Tongue (tissue), 2 donors: Measurements from ENCODE around the gene TACR1. TPM values are rescaled to one million over a fixed set of nuclear protein-coding genes. Genes with fewer than 3 reads are reported as not detected.
A peak's percentile ranks its signal among the peaks of the same experiment; 100 is the strongest.

Source experiments
- DNase-seq: peaks from one replicate; pipeline ENCODE4 v3.0.0-alpha.2; 2015
- total RNA-seq: library from RNA; depleted of rRNA; stranded (reverse); fragments of >200 nt; gene quantifications from one replicate; pipeline ENCODE4 v1.2.3, GENCODE V29; 2014

TACR1 gene
- total RNA-seq, 1 donor from 2014 or later: 0.41 TPM

GRCh38 chr2:75047189-75047991 is 151.9 kb downstream of the TACR1 start:
- no peak for DNase-seq

DNA sequence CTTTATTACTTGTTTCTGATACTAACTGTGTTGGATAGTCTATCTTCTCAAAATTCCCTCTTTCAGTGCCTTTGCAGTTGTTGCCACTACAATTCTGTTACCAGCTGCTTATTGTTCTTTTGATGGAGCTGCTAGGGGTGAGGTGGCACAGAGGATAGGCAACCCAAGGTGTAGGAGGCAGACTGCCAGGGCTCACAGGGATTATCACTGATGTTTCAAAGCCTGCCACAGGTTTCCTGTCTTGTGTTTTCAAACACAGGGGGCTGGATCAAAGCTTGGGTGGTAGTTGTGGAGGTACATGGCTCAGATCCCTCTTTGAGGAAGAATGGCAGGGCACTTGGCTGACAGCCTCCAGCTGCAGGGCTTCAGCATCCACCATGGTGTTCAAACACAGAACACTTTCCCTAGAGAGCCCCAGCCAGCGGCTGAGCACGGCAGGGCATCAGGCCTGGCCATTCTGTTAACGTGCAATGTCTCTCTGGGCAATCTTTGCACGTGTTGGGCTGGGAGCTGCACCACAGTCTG is 153.7 kb downstream of the TACR1 start:
- DNase-seq: no peak

DNA sequence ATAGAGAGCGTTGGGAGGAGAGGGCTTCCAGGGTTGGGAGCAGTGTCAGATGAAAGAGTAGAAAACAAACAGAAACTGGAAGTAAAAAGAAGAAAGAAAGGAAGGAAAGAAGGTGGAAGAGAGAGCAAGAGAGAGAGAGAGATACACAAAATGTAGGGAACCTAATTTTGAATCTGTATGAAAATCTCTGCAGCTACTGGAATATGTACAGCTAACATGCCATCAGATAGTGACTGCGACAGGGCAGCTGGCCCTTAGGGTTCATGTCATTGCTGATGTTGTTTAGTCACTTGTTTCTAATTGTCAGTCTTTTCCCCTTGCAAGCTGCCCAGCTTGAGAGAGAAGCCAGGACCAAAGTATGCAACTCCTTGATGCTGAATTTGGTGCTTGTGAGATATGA is 155.0 kb downstream of the TACR1 start:
- no peak for DNase-seq

- no peak for DNase-seq
Observed at GRCh38 chr2:75042823-75043222, 156.5 kb downstream of the TACR1 start.

DNA sequence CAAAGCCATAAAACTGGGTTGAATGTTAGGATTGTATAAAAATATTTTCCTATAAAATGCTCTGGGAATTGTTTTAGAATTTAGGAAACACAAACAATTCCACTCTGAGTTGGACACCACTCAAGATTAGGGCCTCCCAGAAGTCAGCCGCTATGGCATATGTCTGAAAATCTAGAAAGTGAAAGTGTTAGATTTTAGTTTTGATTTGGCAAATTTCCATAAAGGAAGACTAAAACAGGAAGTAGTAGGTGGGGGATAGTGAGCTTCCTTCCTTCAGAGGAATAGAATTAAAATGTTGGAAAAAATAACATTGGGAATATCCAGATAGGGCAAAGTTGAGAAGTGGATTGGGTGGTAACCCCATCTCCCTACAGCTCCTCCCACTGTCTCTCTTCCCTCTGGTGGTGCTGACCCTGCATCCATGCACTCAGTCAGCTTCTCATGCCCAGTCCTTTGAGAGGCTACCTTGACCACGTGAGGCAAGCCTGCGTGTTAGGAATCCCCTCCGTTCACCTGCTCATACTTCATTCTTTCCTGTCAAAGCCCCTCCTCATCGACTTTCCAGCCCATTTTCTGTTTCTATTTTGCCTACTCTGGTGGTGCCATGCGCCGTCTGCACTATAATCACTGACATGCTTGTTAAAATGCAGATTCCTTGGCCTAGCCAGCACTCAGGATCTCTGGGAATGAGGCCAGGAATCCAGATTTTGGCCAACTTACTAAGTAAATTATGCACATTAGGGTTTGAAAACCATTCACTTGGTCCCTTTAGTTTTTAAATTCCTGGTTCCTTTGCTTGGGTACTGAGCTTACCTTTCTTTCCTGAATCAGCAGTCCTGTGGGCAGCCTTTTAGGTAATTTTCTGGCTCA is 157.4 kb downstream of the TACR1 start:
- no peak for DNase-seq

- no peak for DNase-seq
Observed at GRCh38 chr2:75041226-75041625, 158.1 kb downstream of the TACR1 start.

- no peak for DNase-seq
Observed at GRCh38 chr2:75035444-75036353, 163.6 kb downstream of the TACR1 start.

DNA sequence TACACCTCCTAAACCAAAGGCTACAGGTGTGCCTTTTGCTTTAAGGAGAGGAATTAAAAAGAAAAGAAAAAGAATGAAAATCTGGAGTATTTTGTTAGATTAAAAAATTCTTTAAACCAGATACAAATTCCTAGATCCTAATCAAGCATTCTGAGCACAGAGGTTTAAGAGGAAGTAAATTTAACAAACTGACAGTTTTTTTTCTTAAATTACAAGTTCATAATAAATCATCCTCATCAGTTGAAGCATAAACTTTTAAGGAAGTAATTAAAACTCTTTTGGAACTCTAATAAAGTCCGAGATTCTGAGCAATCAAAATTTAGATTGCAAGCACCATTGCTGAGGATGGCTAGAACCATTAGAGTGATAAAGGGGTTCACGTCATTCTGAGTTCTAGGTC is 165.8 kb downstream of the TACR1 start:
- no peak for DNase-seq

DNA sequence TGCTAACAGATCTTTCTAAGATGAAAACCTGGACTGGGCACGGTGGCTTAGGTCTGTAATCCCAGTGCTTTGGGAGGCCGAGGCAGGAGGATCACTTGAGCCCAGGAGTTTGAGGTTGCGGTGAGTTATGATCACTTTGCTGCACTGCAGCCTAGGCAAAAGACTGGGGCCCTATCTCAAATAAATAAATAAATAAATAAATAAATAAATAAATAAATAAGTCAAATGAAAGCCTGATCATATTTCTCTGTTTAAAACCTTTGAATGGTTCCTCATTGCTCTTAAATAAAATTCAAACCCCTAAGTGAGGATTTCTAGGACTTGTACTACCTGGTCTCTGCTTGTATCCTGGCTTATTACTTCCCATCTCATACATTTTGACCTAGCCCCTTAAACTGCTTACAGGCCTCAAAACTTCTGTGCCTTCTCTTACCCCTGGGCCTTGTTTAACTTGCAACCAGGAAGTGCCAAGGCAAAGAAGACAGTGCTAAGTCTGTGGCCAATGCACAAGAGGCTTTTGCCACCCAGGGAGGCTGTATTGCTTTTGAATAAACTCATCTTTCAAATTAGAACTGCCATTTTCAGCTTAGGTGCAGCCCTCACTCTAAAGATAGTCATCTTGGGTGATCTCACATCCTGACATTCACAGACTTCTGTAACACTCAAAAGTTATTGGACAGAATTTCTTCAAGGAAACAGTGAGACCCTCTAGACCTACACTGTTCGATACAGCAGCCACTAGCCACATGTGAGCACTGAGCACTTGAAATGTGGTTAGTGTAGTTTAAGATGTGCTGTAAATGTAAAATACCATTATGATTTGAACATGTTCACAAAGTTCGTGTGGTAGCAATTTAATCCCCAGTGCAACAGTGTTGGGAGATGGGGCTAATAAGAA is 167.2 kb downstream of the TACR1 start:
- DNase-seq: no peak

- DNase-seq: no peak
Observed at GRCh38 chr2:75031171-75031570, 168.1 kb downstream of the TACR1 start.

GRCh38 chr2:75030218-75031009 is 168.9 kb downstream of the TACR1 start:
- no peak for DNase-seq

DNA sequence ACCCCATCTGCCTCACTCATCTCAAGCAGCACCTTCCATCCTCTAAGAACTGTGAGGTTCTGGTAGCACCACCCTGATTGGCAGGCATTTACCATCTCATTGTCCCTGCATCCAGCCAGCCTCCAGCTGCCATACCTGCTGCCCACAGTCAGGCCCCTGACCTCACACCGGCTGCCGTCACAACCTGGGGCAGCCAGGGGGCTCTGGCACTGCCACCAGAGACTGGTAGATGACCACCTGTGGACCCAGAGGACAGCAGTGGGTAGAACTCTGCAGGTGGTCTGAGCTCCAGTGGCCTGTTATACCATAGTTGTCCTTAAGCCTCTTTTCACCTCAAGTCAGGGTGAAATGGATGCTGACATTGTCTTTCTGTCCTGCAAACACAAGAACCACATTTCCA is 171.4 kb downstream of the TACR1 start:
- DNase-seq: no peak

DNA sequence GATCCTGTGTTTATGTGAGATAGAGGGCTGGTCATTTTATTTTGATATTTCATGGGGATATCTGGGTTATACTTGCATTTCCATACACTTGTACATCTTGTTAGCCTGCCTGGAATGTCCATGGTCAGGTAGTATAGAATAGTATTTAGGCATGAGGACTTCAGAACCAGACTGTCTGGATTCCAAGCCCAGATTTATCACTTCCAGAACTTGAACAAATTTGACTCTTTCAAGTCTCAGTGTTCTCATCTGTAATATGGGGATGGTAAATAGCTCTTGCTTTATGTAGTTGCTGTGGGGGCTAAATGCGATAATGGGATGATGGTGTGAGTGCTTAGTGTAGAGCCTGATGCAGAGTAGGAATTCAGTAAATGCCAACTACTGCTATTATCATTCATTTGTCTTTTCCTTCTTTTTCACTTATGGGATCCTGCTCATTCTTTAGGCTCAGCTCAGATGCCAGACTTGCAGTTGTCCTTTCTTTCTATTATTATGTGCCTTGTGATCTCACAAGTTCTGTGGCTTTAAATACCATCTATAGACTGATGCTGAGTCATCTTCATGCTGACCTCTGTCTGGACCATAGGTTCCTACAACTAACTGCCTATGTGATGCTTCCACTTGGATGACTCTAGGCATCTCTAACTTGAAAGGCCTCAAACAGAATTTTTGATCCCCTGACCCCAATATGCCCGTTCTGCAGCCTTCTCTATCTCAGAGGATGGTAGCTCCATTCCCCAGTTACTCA is 173.5 kb downstream of the TACR1 start:
- DNase-seq: no peak

DNA sequence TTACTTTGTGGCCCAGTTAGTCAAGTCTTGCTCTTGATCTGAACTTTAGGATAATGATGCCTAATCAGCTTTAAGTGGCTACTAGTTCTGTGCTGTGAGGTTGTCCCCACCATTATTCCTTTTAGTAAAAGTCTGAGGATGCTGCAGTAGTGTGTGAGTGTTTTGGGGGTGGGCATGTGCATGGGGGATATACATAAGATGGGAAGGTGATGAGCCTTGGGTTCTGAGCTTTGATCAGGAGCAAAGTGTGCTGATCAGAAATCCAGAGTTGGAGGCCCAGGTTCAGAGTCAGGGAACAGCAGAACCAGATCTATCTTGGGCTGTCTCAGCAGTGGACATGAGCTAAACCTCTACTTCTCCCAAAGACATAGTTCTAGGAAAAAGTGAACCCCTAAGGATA is 174.1 kb downstream of the TACR1 start:
- DNase-seq: no peak

- peak; percentile 6 for DNase-seq
Observed at GRCh38 chr2:75023666-75024455, 175.5 kb downstream of the TACR1 start.

- DNase-seq: no peak
Observed at GRCh38 chr2:75022516-75022915, 176.8 kb downstream of the TACR1 start.

DNA sequence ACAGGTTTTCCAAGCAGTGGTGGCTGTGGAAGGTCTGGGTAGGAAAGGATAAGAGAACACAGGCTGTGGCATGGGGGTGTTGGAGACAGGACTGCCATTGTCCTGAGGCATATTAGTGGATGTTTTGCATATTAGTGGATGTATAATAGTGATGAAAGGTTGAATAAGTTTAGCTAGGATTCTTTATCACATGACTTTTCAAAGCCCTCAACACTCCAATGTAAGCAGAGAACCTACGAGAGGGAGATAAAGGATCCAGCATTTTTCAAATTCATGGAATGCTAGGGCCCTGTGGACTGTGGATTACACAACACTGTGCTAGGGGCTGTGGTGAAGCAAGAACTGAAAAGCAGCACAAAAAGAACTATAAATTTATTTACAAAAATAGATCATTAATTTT is 177.6 kb downstream of the TACR1 start:
- DNase-seq: no peak

DNA sequence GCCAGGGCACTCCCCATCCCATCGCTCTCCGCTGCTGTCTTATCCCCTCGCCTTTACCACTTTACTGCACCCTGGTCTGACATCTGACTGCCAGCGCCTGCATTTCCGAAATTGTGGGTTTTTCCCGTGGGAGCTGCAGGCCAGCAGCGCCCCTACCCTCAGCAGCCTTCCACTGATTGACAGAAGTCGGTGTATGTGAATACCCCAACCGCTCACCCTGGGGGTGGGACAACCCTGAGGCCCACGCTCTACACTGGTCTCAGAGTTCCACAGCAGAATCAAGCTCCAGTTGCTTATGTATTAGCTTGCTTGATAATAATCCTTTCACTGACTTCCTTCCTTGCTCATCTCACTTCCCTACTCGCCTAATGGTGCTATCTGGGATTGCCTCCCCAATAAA is 178.8 kb downstream of the TACR1 start:
- no peak for DNase-seq

DNA sequence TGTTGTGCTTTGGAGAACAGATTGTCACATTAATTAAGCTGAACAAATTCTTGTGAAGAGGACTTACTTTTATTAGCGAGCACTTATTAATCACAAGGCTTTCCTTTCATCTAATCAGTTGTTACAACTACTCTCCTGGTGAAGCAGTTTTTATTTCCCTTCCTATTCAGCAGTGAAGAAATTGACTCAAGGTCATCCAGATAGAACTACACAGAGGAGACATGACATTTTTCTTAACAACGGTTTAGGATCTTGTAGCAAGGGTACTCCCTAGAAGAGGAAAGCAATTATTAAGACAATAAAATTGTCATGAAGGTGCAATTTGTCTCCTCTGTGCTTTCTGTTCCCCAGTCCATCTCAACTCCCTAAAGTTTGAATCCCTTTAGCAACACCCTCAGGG is 179.5 kb downstream of the TACR1 start:
- no peak for DNase-seq
